Natural killer cell (primary cell): ENCODE measurements around the gene ATP6V0E2. TPM values are rescaled to one million over a fixed set of nuclear protein-coding genes. Genes with fewer than 3 reads are reported as not detected.

Experiments
- ATAC-seq, 3 donors: fragments of 150-1000 bp in 2 of 3; fragments of 200-7000 bp in 1 of 3; cut with Tn5 transposase; 1 replicate in 1 of 3; 2 replicates in 2 of 3; pipeline ENCODE4 v1.10.0; 2021; ENCODE audit warnings: mild to moderate bottlenecking in 2 of 3, moderate library complexity in 2 of 3
- DNase-seq, 2 donors: peaks; one replicate each; pipeline versions ENCODE4 v3.0.0 to v3.0.0-alpha.2; 2013 to 2021; ENCODE audit warnings: mixed read lengths in 1 of 2
- H3K27ac ChIP-seq: one replicate; pipeline ENCODE4 v1.5.1; 2013; ENCODE audit warnings: mild to moderate bottlenecking, low read length
- H3K27me3 ChIP-seq: one replicate; pipeline ENCODE4 v1.6.1; 2013; ENCODE audit warnings: low read length; ENCODE audit not compliant: control insufficient read depth, insufficient read depth
- H3K36me3 ChIP-seq: one replicate; pipeline ENCODE4 v1.6.1; 2013; ENCODE audit warnings: low read length; ENCODE audit not compliant: control insufficient read depth, insufficient read depth
- H3K4me1 ChIP-seq: one replicate; pipeline ENCODE4 v1.6.1; 2013; ENCODE audit warnings: low read length; ENCODE audit not compliant: control insufficient read depth, insufficient read depth
- H3K4me3 ChIP-seq: one replicate; pipeline ENCODE4 v1.5.1; 2013; ENCODE audit warnings: low read length
- H3K9me3 ChIP-seq: one replicate; pipeline ENCODE4 v1.6.1; 2013; ENCODE audit warnings: low read length; ENCODE audit not compliant: control insufficient read depth, insufficient read depth
- H3K27ac Mint-ChIP-seq, 2 donors: one replicate each; pipeline ENCODE4 v1.8.0; 2022; ENCODE audit warnings: mild to moderate bottlenecking in 2 of 2, mixed read lengths in 2 of 2, moderate library complexity in 1 of 2
- H3K27me3 Mint-ChIP-seq, 2 donors: one replicate each; pipeline ENCODE4 v1.8.0; 2022; ENCODE audit warnings: low read depth in 2 of 2, mixed read lengths in 2 of 2
- H3K36me3 Mint-ChIP-seq: one replicate; pipeline ENCODE4 v1.8.0; 2022; ENCODE audit warnings: mixed read lengths
- H3K4me1 Mint-ChIP-seq, 2 donors: one replicate each; pipeline ENCODE4 v1.8.0; 2022; ENCODE audit warnings: mixed read lengths in 2 of 2
- H3K4me3 Mint-ChIP-seq: one replicate; pipeline ENCODE4 v1.8.0; 2022; ENCODE audit warnings: mild to moderate bottlenecking, moderate library complexity, mixed read lengths
- H3K9me3 Mint-ChIP-seq, 2 donors: one replicate each; pipeline ENCODE4 v1.8.0; 2022; ENCODE audit warnings: mixed read lengths in 2 of 2
- CTCF ChIP-seq: fragments of 200-600 bp; IDR thresholded peaks from one replicate; pipeline ENCODE4 v1.8.0; 2022; ENCODE audit warnings: antibody characterized with exemption
- WGBS: methylation state at CpG from one replicate; pipeline ENCODE4 v1.1.7; 2013; ENCODE audit warnings: missing lambda C conversion rate; ENCODE audit not compliant: insufficient coverage; 5-methylcytosine and 5-hydroxymethylcytosine counted together
- intact Hi-C: fragments of 100-400 bp; cut with micrococcal nuclease; formaldehyde crosslinking; loops from one replicate; pipeline ENCODE4 v1.14.2; 2022
- total RNA-seq, 4 donors: library from RNA; stranded (reverse); fragments of 120-200 nt in 1 of 4; gene quantifications; one replicate each; pipeline versions ENCODE4 v1.2.3 to v1.2.4, GENCODE V29; 2013 to 2022

ATP6V0E2 gene
- total RNA-seq, 3 donors from 2014 or later (not counting 1 experiment from before 2014, with no cell fraction given): 23.2 to 39.4 (median 34.9) TPM

- peaks cover 11 to 16% of the 10 kb centered on the region in 2 donors for H3K4me1 Mint-ChIP-seq
- WGBS: 88% methylated on average over 45 of the region's 45 CpGs
- intact Hi-C loops: no loop called here
- TF ChIP-seq CTCF: no peak
- peaks cover 37% of the 10 kb centered on the region for H3K4me1 ChIP-seq
- H3K36me3 Mint-ChIP-seq: no peaks in the 10 kb centered on the region
- no peaks in the 10 kb centered on the region for H3K27me3 Mint-ChIP-seq
- no peak overlapping the region for H3K27ac Mint-ChIP-seq
- ATAC-seq (peak in 2 of 3 donors; percentile 31 to 47), DNase-seq (peak in 1 of 2 donors; percentile 43)
- H3K9me3 Mint-ChIP-seq: no peaks in the 10 kb centered on the region
- H3K4me3 Mint-ChIP-seq: no peak overlapping the region
- no peaks in the 10 kb centered on the region for H3K27me3 ChIP-seq
- no peaks in the 10 kb centered on the region for H3K9me3 ChIP-seq
- H3K36me3 ChIP-seq: peaks cover 14% of the 10 kb centered on the region
- H3K4me3 ChIP-seq: no peak overlapping the region
- H3K27ac ChIP-seq: no peak overlapping the region
Observed at GRCh38 chr7:149860821-149861727, 12.7 kb upstream of the ATP6V0E2 start.

- no peaks in the 10 kb centered on the region for H3K9me3 Mint-ChIP-seq
- H3K4me3 ChIP-seq: no peak overlapping the region
- ATAC-seq (no peak), DNase-seq (no peak)
- H3K27ac ChIP-seq: no peak overlapping the region
- H3K27ac Mint-ChIP-seq: no peak overlapping the region
- H3K4me1 Mint-ChIP-seq: peaks cover 13 to 18% of the 10 kb centered on the region in 2 donors
- WGBS: 78% methylated on average over 16 of the region's 16 CpGs
- no peaks in the 10 kb centered on the region for H3K27me3 ChIP-seq
- H3K4me1 ChIP-seq: peaks cover 43% of the 10 kb centered on the region
- H3K36me3 Mint-ChIP-seq: no peaks in the 10 kb centered on the region
- H3K36me3 ChIP-seq: peaks cover 14% of the 10 kb centered on the region
- intact Hi-C loops: no loop called here
- no peaks in the 10 kb centered on the region for H3K27me3 Mint-ChIP-seq
- no peak for TF ChIP-seq CTCF
- H3K9me3 ChIP-seq: no peaks in the 10 kb centered on the region
- H3K4me3 Mint-ChIP-seq: no peak overlapping the region
Observed at GRCh38 chr7:149861728-149862045, 12.1 kb upstream of the ATP6V0E2 start.

GRCh38 chr7:149862156-149862555 is 11.6 kb upstream of the ATP6V0E2 start:
- DNase-seq: no peak
- H3K27me3 Mint-ChIP-seq: no peaks in the 10 kb centered on the region
- no peak for TF ChIP-seq CTCF
- 93% methylated on average over 18 of the region's 18 CpGs for WGBS
- no peaks in the 10 kb centered on the region for H3K36me3 Mint-ChIP-seq
- H3K4me1 Mint-ChIP-seq: peaks cover 13 to 18% of the 10 kb centered on the region in 2 donors
- intact Hi-C loops: no loop called here
- H3K4me3 Mint-ChIP-seq: no peak overlapping the region
- Histone ChIP-seq H3K27me3 (no peaks in the 10 kb centered on the region), H3K36me3 (peaks cover 14% of the 10 kb centered on the region), H3K9me3 (no peaks in the 10 kb centered on the region), H3K27ac (no peak overlapping the region), H3K4me3 (no peak overlapping the region), H3K4me1 (peaks cover 48% of the 10 kb centered on the region)
- no peak overlapping the region for H3K27ac Mint-ChIP-seq
- no peaks in the 10 kb centered on the region for H3K9me3 Mint-ChIP-seq
- ATAC-seq: no peak
